RWPE1 (cell line): ENCODE results near the gene DUS2.
"Not testable (repeated sequence)": the region's sequence is repeated elsewhere in the genome, so short reads cannot be mapped to it uniquely, and the experiment has no call there.

Experiments used
- CTCF ChIA-PET: fragments of 350-600 bp; sonication (Branson Sonifier 250); formaldehyde crosslinking; extraction: SDS; loops from one replicate; lab custom pipeline; 2021; lab: Yijun Ruan, JAX
- POLR2A ChIA-PET: fragments of 400-600 bp; formaldehyde crosslinking; extraction: SDS; loops from one replicate; lab custom pipeline; 2020; ENCODE audit warnings: antibody characterized with exemption; ENCODE audit not compliant: low non-redundant PET; lab: Yijun Ruan, JAX
- DNase-seq: peaks from one replicate; pipeline ENCODE4 v3.0.0; 2012; ENCODE audit warnings: low spot score
- H3K27ac ChIP-seq: fragments of 450-650 bp; 2 replicates; pipeline ENCODE4 v1.5.1; 2017
- TF ChIP-seq, protein P1 (sequence below): fragments of 450-650 bp; conservative IDR thresholded peaks from 2 replicates; pipeline ENCODE4 v1.5.1; 2017; ENCODE audit warnings: low read depth, mild to moderate bottlenecking

The DUS2 gene

DNA sequence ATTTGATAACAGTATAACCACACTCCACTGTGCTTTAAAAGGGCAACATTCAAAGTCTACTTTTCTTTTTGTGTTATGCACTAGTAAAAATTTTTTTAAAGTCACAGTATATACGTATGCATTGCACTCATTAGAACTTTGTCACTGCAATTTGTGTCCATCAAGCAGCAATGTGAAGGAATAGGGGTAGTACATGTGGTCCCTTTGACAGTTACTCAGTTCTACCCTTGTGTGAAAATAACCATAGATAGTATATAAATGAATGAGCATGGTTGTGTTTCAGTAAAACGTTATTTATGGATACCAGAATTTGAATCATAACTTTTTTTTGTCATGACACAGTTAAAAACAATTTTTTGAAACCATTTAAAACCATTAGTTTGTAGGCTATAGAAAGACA is 92.8 kb downstream of the DUS2 start:
- H3K27ac ChIP-seq = no peak overlapping the region
- no peak for DNase-seq
- CTCF ChIA-PET = interaction anchor here (0.6 to 0.8 kb wide), 2 partner anchors 30 to 50 kb away, joined by 3 read pairs; partner anchors contain the start of gene NFATC3
- TF ChIP-seq, protein P1, sequence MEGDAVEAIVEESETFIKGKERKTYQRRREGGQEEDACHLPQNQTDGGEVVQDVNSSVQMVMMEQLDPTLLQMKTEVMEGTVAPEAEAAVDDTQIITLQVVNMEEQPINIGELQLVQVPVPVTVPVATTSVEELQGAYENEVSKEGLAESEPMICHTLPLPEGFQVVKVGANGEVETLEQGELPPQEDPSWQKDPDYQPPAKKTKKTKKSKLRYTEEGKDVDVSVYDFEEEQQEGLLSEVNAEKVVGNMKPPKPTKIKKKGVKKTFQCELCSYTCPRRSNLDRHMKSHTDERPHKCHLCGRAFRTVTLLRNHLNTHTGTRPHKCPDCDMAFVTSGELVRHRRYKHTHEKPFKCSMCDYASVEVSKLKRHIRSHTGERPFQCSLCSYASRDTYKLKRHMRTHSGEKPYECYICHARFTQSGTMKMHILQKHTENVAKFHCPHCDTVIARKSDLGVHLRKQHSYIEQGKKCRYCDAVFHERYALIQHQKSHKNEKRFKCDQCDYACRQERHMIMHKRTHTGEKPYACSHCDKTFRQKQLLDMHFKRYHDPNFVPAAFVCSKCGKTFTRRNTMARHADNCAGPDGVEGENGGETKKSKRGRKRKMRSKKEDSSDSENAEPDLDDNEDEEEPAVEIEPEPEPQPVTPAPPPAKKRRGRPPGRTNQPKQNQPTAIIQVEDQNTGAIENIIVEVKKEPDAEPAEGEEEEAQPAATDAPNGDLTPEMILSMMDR = no peak
- POLR2A ChIA-PET = no interaction called here

DNA sequence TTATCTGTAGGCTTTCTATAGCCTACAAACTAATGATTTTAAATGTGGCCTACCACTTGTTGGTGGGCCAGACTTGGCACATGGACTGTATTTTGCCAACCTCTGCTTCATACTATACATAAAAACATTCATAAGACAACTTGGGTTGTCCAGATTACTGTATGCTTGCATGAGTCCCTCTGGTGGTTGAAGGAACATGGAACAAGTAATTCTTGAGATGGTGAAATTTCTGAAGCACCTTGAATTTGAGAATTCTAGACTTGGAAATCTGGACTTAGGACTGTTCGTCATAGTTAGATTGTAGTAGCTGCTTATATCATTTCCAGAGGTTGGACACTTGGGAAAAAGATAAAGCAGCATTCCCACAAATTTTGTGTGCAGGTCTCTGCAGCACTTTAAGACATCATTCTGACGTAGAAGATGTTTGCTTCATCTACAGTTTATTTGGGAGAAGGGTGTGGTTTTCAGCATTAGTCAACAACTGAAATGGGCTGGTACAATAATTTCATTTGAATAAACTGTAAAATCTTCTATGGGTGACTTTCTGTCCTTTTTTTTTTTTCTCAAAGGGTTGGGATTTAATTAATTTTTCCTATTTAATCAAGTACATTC is 93.3 kb downstream of the DUS2 start:
- H3K27ac ChIP-seq = no peak overlapping the region
- CTCF ChIA-PET = no interaction called here
- peak; percentile 29 for DNase-seq
- TF ChIP-seq, protein P1 = peak; percentile 54
- POLR2A ChIA-PET = no interaction called here

DNA sequence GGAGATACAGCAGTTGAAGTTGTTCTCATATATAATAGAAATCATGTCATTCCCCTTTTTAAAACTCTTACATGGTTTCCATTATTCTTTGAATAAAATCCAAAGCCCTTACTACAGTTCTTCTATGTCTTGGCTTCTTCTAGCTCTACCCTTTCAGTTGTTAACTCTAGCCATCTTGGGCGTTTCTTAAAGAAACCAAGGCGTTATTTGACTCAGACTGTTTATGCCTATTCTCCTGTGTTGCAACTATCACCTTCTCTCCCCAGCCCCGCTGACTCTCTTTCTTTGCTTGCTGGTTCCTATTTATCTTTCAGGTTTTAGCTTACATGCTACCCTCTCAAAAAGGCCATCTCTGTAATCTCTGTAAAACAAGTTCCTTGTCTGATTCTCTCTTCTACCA is 94.8 kb downstream of the DUS2 start:
- ChIA-PET POLR2A (no interaction called here), CTCF (no interaction called here)
- TF ChIP-seq, protein P1 = no peak
- H3K27ac ChIP-seq = no peak overlapping the region
- no peak for DNase-seq

DNA sequence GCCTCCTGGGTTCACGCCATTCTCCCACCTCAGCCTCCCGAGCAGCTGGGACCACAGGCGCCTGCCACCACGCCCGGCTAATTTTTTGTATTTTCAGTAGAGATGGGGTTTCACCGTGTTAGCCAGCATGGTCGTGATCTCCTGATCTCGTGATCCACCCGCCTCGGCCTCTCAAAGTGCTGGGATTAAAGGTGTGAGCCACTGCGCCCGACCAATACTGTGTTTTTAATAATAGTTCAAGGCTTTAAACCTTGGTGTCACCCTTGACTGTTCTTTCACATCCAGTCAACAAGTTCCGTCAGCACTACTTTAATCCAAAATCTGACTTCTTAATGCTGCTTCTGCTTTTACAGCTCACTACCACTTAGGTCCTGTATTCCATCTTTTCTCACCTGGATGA is 95.9 kb downstream of the DUS2 start:
- CTCF ChIA-PET = interaction anchor here (0.5 kb wide), 1 partner anchor 1153 kb away, joined by 3 read pairs; no protein-coding TSS in a partner anchor
- H3K27ac ChIP-seq, POLR2A ChIA-PET, DNase-seq: not testable (repeated sequence)

DNA sequence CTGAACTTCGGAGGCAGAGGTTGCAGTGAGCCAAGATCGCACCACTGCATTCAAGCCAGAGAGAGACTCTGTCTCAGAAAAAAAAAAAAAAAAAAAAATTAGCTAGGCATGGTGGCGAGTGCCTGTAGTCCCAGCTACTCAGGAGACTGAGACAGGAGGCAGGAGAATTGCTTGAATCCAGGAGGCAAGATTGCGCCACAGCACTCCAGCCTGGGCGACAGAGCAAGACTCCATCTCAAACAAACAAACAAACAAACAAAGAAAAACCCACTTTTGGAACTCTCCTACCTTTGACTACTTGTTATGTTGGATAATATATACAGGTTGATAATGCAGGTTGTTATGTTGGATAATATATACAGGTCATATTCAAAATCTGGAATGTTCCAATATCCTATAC is 97.4 kb downstream of the DUS2 start:
- H3K27ac ChIP-seq, POLR2A ChIA-PET, DNase-seq: not testable (repeated sequence)
- CTCF ChIA-PET = interaction anchor here (0.6 to 0.7 kb wide), 3 partner anchors 21 to 121 kb away, joined by 4 to 5 read pairs (median 4); no protein-coding TSS in a partner anchor

DNA sequence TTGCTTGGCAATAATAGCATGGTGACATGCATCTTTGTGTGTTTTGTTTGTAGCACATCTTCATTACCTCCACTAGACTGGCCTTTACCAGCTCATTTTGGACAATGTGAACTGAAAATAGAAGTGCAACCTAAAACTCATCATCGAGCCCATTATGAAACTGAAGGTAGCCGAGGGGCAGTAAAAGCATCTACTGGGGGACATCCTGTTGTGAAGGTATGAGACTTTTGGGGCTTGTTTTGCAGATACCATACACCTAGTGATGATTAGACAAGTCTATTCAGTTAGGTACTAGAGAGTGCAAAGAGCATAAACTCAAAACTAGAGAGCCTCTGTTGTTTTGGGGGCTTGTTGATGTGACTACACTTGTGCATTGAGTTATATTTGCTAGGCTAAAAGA is 103.3 kb downstream of the DUS2 start:
- DNase-seq = no peak
- H3K27ac ChIP-seq = no peak overlapping the region
- TF ChIP-seq, protein P1 = no peak
- CTCF ChIA-PET = no interaction called here
- POLR2A ChIA-PET = no interaction called here

DNA sequence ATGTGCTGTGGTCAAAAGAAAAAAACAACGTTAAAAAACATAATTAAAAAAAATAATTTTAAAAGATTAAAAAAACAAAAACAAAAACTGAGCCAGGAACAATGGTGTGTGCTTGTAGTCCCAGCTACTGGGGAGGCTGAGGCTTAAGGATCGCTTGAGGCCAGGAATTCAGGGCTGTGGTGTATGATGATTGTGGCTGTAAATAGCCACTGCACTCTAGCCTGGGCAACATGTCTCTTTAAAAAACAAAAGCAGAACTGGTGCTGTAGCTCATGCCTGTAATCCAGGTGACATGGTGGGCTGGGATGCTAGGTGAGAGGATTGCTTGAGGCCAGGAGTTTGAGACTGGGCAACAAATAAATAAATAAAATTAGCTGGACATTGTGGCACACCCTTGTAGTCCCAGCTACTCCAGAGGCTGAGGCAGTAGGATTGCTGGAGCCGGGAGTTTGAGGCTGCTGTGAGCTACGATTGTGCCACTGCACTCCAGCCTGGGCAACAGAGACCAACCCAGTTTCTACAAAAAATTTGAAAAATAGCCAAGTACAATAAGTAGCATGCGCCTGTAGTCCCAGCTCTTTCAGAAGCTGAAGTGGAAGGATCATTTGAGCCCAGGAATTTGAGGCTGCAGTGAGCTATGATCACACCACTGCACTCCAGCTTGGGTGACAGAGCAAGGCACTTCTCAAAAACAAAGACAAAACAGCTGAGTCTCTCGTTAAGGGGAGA is 105.7 kb downstream of the DUS2 start:
- CTCF ChIA-PET = interaction anchor here (0.5 kb wide), 1 partner anchor 42 kb away, joined by 3 read pairs; no protein-coding TSS in a partner anchor
- no peak for DNase-seq
- TF ChIP-seq, protein P1 = no peak
- peak overlapping the region; percentile 20; the same call in 1 of the 2 replicates for H3K27ac ChIP-seq
- POLR2A ChIA-PET = no interaction called here
